ENCODE measurements around the gene SFXN5.

Gene SFXN5

GRCh38 chr2:72991439-72991725, 80.1 kb downstream of the SFXN5 start:
- no peak for DNase-seq (ENCODE audit: low read depth)
- H3K4me3 ChIP-seq (ENCODE audit: low read depth, low read length), result no peak overlapping the region
- no peak for TF ChIP-seq CTCF (IDR thresholded peaks at IDR 0.05; ENCODE audit: low read depth, low read length, missing control alignments)

DNA sequence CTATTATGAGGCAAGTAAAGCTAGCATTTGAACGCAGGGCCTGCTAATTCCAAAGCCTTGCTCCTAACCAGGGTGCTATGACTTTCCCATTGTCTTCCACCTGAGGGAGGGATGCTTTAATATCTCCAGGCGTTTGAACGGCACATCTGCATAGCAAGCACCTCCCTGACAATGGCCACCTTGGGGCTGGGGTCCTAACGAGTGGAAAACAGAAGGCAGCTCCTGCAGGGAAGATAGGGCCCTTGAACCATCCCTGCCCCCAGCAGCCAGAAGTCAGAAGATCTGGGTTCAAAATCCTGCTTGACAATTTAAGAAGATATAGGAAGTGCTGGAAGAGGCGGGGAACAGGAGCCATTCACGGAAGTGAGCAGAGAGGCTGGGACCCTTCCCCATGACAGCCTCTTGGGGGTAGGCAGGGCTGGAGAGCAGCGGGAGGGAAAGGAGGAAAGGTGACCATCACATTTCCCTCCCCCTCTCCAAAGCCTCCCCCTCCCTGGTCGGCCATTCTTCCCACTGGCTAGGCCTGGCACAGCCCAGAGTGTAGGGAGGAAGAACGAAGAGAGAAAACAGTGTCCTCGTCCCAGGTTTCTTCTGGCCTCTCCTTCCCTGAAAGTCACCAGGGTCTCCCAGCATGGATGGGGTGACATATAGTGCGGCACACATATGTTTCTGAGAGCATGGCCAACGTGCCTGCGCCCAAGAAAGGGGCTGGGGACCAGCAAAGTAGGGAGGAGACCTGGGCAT, 80.6 kb downstream of the SFXN5 start:
- DNase-seq (ENCODE audit: low read depth), result no peak
- H3K4me3 ChIP-seq (ENCODE audit: low read depth, low read length), result no peak overlapping the region
- TF ChIP-seq CTCF (IDR thresholded peaks at IDR 0.05; ENCODE audit: low read depth, low read length, missing control alignments), result no peak

DNA sequence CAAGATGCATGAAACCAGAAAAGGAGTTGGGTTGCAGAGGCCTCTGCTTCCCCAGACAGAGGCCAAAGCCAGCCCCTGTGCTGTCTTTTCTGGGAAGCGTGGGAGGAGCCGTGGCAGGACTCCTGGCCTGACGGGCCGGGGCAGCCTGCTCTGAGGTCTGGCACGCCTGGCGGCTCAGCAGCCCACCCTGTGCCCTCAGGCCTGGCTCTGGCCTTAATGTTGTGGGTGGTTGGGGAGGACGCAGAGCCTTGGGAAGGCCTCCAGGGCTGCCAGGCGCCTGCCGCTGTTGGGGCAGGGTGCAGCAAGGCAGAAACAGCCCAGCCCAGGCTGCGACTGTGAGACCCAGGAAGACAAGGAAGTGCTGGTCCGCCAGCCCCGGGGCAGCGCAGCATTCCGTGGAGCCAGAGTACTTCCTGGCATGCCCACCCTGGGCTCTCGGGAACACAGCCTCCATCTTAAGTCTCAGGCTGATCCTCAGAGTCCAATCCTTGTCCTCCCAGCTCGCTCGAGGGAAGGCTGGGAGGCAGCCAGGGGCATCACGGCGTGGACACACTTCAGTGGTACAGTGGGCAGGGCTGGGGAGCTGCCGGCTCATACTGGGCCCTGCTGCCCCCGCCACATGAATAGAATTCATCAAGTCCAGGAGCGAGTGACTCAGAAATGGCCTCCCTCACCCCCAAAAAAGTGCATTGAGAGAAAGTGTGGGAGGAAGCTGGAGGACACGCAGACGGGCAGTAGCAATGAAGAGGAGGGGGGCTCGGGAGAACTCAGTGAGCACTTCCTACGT, 81.5 kb downstream of the SFXN5 start:
- TF ChIP-seq CTCF (IDR thresholded peaks at IDR 0.05; ENCODE audit: low read depth, low read length, missing control alignments), result no peak
- DNase-seq (ENCODE audit: low read depth), result no peak

DNA sequence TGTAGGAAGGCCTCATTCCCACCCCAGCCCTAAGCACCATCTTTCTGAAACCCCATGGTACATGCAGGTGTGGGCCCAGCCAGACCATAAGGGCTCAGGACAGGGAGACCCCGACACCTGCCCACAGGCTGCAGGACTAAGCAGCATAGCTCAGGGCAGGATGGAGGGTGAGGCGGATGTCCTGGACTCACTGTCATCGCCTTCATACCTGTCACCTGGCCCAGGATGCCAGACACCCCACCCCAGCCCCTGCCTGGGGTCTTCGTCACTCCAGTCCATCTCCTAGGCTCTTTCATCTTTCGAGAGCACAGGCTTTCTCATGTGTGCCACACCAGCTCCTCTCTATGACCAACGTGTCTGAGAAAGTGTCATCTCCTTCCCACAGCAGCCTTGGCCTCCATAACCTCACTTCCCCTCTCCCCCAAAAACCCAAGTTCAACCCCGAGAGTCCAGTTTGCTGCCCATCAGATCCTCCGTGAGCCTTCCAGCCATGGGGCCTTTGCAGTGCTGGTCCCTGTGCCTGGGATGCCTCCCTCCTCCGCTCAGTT, 82.7 kb downstream of the SFXN5 start:
- no peak for TF ChIP-seq CTCF (IDR thresholded peaks at IDR 0.05; ENCODE audit: low read depth, low read length, missing control alignments)
- no peak overlapping the region for H3K4me3 ChIP-seq (ENCODE audit: low read depth, low read length)
- DNase-seq (ENCODE audit: low read depth), result no peak

More for the DNA sequence above, 81.5 kb downstream of the SFXN5 start:
- H3K4me3 ChIP-seq (ENCODE audit: low read depth, low read length), result no peak overlapping the region

DNA sequence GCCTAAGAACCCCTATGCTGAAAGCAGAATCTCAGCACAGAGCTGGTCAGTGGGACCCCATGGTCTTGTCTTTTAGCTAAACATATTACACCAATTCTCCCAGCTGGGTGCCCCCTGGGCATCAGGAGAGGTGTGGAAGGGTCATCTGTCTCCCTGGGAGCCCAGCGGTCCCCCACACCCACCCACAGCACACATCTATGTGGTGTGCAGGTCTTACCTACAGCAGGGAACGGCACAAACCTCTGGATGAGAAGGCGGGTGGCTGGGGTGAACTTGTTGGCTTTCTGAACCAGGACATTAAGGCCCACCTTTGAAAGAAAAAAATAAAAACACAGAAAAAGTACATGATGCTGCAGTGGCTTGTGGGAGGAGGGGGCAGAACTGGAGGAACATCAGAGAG, 83.5 kb downstream of the SFXN5 start:
- DNase-seq (ENCODE audit: low read depth), result no peak
- TF ChIP-seq CTCF (IDR thresholded peaks at IDR 0.05; ENCODE audit: low read depth, low read length, missing control alignments), result no peak
- no peak overlapping the region for H3K4me3 ChIP-seq (ENCODE audit: low read depth, low read length)

GRCh38 chr2:72985891-72986683, 85.4 kb downstream of the SFXN5 start:
- H3K4me3 ChIP-seq (ENCODE audit: low read depth, low read length), result no peak overlapping the region
- TF ChIP-seq CTCF (IDR thresholded peaks at IDR 0.05; ENCODE audit: low read depth, low read length, missing control alignments), result no peak
- no peak for DNase-seq (ENCODE audit: low read depth)

Data from GM12864 (cell line).